ENCODE measurements around the gene TRPC1.

Gene TRPC1

DNA sequence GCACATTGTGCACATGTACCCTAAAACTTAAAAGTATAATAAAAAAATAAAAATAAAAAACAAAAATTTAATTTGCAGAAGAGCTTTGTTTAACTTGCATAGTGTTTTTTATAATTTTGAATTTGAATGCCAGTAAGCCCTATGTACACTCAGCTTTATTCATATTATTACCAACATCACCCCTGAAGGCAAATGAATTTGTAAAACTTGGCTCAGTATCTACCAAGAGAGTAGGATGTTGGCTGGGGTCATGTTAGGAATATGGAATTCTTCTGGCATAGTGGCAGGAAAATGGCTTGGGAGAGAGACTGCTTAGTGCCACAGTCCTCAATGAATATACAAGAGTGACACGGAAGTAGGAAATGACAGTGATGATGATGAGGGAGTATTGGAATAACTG is 30.7 kb downstream of the TRPC1 start:
- DNase-seq (ENCODE audit: low spot score) = no peak

DNA sequence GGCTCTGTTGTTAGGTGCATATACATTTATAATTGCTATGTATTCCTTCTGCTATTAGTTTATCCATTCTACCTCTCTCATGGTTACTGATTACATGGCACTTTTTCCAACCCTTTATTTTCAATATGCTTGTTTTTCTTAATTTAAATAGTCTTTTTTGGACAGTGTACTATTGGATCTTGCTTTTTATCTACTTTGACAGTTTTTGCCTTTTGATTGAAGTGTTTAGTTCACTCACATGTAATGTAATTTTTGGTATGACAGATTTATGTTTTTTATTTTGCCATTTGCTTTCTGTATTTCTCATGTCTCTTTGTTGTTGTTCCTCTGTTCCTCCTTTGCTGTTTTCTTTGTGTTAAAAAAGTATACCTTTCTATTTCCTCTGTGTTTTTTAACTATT is 44.5 kb downstream of the TRPC1 start:
- no peak for DNase-seq (ENCODE audit: low spot score)

DNA sequence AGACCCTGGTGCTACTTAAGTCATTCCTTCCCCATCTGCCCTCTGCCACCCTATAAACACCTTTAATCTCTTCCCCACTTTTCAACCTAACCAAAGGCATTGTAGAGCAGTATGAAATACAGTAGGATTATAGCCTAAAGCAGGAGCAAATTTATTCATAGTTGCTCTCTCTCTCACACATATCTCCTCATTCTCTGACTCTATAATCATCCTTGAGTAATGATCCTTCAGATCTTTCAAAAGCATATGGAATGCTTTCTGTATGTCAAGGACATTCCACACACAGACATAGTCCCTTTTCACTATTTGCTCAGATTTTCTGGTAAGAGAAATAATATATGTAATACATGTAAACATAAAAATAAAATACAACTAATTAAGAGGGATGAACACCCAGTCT is 54.1 kb downstream of the TRPC1 start:
- DNase-seq (ENCODE audit: low spot score) = no peak

DNA sequence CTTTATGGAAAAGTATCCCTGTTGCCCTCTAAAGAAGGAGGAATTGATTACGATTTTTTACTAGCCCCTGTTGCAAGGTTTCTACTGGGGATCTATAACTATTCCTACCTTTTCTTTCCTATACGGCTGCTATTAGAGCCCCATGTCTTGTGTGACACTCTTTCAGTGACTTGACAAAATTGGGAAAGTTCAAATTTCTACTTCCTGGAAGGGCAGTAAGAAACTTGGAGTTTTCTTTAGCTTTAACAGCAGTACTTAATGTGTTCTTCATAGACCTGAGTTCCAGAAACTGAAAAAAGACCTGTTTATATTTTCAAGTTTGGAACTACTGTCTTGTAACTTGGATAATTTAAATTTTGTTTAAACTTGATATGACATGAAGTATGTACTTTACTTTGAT is 54.7 kb downstream of the TRPC1 start:
- no peak for DNase-seq (ENCODE audit: low spot score)

DNA sequence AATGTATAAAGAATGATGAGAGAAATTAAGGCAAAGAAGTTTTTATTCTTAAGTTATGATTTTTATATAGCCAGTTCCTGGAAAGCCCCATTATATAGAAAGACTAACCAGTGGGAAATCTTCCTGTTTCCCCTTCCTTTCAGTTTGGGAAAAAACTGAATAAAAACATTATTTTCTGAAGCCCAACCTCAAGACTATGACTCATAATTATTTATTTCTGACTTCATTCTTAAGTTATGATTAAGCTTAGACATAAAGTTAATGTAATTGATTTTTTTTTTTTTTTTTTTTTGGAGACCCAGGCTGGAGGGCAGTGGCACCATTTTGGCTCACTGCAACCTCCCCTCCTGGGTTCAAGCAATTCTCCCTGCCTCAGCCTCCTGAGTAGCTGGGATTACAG is 55.8 kb downstream of the TRPC1 start:
- DNase-seq (ENCODE audit: low spot score) = no peak

DNA sequence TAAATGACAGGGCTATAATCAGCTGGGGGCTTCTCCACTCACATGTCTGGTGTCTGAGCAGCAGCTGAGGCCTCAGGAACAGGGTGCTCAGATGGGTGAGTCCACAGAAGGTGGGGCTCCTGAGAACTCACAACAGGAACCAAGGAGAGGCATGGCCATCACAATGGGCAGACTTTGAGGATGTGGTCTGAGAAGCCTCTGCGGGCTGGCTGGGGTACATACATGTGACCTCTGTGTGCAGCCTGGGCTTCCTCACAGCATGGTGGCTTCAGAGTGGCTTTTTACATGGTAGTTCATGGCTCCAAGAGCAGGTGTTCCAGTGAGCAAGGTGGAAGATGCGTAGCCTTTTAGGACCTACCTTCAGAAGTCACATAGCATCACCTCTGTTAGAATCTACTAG is 58.8 kb downstream of the TRPC1 start:
- no peak for DNase-seq (ENCODE audit: low spot score)

DNA sequence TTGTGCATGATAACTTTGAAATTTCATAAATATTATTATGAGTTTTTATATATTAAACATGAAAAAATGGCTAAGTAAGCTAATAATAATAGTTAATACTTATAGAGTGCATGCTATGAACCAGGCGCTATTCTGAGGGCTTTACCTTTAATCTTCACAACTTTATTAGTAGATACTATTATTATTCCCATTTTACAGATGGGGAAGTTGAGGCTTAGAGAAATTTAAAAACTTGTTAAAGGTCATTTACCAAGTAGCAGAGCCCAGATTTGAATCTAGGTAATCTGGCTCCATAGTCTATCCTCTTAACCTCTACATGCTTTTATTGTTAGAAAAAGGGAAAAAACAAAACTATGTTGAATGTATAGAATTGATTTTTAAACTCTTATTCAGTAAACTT is 60.4 kb downstream of the TRPC1 start:
- DNase-seq (ENCODE audit: low spot score) = no peak

DNA sequence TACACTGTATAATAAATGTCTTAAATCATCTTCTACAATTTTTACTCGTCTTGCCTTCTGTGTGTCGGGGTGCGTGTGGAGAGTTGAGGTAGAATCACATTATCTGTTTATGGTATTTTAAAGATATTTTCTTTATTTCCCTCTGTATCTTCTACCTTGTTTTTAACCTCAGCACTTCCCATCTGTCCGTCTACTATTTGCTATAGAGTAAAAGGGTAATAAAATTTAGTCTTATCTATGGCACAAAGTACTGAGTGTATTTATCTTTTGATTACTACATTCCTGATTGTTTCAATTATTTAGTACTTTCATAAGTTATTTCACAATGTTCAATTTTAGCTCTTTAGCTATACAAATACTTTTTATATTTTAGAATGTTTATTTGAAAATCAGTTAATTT is 62.2 kb downstream of the TRPC1 start:
- DNase-seq (ENCODE audit: low spot score) = no peak

DNA sequence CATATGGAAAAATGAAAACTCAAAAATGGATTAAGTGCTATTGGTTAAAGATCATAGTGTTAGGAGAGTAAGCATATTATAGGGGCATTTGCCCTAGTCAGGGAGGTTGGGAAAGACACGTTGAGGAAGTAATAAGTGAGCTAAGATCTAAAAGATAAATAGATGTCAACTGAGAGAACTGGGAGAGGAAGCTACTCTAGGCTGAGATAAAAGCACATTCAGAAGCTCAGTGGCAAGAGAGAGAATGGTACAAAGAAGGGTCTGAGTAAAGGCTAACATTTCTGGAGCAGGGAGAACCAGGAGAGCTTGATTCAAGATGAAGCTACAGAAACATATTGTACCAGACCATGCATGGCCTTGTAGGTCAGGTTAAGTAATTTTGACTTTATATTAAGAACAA is 63.9 kb downstream of the TRPC1 start:
- DNase-seq (ENCODE audit: low spot score) = no peak

DNA sequence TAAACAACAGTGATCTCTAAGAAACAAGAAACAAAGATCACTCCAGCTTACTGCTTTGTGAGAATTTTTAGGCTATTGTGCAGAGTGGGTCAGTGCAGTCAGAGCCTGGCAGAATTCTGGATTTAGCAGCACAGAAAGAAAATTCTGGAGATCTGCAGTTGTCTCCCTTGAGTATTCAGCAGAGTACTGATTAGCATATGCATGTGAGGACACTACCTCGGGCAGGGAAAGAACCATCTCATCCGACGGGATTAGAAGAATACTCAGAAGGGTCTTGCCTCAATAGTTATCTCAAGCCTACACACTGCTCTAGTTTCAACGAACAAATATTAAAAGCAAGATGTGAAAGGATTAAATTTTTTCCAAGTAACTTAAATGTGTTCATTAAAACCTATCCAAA is 70.7 kb downstream of the TRPC1 start:
- DNase-seq (ENCODE audit: low spot score) = no peak

DNA sequence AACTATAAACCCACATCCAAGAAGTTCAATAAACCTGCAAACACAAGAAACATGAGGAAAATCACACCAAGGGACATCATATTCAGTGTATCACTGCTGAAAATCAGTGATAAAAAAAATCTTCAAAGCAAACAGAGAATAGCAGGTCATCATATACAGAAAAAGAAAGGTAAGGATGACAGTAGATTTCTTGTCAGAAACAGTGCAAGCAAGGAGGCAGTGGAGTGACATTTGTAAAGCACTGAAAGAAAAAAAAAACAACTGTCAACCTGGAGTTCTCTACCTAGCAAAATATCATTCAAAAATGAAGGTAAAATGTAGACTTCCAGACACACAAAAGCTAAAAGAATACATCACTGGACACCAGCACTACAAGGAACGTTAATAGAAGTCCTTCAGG is 71.5 kb downstream of the TRPC1 start:
- no peak for DNase-seq (ENCODE audit: low spot score)

DNA sequence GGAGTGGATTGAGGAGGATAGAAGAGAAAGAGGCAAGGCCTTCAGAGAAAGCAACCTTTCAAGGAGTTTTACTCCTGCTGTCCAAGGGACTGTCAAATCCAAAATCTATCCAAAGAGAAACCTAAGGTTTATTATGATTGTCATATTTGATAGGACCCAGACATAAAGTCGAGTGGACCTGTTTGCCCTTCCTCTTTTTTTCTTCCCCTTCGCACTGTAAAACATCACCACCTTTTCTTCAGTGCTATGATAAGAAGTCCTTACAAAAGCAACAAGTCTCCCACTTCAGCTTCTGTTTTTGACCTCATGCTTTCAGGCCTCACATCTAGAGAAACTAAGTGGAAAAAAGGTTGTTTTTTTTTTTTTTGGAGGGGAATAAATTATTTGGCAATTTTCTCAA is 73.0 kb downstream of the TRPC1 start:
- DNase-seq (ENCODE audit: low spot score) = no peak

DNA sequence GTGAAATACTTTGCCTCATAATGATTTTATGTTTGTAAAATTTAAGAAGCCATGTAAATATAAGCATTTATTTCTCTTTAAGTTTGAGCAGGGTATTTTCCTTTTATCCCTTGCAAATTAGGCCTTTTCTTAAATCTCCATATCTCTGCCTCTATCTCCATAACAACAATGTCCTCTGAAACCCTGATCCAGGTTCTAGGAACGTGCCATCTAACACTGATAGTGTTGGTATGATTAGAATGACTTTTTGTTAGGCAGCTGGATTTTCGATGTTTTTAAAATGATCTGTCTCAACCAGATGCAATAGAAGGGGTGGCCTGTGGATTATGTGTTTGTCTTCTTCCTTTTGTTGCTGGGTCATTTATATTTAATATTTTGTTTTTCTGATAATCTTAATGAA is 77.9 kb downstream of the TRPC1 start:
- DNase-seq (ENCODE audit: low spot score) = no peak

DNA sequence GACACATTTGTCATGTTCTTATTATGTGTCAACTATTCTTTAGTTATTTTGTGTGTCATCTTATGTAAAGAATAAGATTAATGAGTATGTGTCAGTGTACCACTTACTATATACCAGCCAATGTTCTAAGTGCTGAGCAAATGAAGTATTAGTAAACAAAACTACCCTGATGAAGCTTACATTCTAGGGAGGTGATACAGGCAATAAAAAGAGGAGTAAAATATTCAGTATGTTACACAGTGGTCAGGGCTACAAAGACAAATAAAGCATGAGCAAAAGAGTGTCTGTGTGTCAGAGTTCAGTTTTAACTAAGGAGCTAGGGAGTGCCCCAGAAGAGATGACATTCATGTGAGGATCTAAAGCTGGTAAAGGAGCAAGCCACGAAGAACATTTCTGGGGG is 79.1 kb downstream of the TRPC1 start:
- no peak for DNase-seq (ENCODE audit: low spot score)

DNA sequence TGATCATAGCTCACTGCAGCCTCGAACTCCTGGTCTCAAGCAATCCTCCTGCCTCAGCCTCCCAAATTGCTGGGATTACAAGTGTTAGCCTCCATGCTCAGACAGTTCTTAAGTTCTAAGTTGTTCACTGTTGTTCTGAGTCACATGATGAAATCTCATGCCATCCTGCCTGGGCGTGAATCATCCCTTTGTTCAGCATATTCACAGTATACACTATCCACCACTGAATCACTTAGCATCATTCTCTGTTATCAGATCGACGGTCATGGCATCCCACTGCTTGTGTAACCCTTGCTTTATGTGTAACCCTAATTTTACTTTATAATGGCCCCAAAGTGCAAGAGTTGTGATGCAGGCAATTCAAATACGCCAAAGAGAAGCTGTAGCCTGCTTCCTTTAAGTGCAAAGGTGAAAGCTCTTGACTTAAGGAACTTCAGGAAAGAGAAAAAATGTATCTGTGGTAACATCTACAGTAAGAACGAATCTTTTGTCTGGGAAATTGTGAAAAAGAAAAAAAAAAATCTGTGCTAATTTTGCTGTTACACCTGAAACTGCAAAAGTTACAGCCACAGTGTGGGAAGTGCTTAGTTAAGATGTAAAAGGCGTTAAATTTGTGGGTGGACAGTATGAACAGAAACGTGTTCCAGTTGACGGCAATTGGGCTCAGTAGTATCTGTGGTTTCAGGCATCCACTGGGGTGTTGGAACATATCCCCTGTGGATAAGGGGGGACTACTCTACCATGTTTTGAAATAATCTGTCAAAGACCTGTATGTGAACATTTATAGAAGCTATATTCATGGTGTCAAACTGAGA is 84.5 kb downstream of the TRPC1 start:
- DNase-seq (ENCODE audit: low spot score) = no peak

DNA sequence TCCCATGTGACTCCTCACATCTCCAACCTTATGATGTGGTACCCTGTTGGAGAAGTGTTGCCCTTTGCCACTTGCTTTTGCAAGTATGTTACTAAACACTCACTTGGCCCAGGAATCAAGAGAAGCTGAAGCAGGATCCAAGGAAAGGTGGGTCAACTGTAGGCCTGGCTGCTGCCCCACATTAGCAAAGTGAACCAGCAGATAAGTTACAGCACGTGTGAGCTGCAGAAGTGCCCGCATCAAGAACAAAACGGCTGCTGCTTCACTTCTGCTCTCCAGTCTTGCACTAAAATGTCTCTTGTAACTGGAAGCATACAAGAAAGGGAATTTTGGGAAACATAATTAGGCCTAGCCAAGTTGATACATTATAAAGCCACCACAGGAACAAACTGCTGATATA is 85.4 kb downstream of the TRPC1 start:
- no peak for DNase-seq (ENCODE audit: low spot score)

DNA sequence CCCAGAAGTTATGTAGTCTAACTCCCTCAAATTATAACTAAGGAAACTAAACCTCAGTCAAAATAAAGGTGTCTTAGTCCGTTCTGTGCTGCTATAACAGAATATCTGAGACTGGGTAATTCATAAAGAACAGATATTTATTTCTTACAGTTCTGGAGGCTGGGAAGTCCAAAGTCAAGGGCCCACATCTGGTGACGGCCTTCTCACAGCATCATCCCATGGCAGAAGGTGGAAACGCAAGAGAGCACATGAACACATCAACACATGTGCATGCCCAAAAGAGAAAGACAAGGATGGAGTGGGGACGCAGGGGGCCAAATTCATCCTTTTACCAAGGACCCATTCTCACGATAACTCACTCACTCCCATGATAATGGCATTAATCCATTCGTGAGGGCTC is 92.0 kb downstream of the TRPC1 start:
- DNase-seq (ENCODE audit: low spot score) = no peak

DNA sequence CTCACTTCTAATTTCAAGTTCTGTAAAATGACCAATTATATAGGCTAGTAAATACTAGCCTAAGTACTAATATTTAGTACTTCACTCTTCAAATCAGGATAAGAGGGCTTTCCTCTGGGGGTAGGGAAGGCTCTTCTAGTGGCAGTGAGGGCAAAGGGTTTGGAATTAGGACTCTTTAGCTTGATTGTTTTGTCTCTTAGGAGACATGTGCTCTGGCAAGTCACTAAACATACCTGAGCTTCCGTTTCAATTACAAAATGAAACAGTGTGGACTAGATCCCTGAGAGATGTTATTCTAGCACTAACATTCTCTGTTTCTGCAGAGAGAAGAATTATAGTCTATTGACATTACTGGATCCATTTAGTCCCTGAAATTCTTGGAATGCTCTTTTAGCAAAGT is 93.5 kb downstream of the TRPC1 start:
- no peak for DNase-seq (ENCODE audit: low spot score)

DNA sequence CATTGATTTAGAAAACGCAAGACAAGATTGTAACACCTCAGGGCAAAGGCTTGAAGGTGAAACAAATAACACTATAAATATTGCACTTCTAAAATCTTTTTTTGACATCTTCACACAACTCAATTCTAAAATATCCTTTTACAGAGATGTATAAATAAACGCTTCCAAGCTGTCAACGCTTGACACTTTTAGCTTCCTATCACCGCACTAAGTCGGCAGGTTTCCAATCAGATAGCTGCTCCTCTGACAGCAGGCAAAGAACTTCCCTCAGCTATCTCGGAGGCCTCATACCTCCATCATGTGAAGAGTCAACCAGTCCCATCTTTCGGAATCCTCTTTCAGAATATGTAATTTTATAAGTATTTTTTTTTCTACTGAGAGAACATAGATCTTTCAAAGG is 94.1 kb downstream of the TRPC1 start:
- DNase-seq (ENCODE audit: low spot score) = no peak

DNA sequence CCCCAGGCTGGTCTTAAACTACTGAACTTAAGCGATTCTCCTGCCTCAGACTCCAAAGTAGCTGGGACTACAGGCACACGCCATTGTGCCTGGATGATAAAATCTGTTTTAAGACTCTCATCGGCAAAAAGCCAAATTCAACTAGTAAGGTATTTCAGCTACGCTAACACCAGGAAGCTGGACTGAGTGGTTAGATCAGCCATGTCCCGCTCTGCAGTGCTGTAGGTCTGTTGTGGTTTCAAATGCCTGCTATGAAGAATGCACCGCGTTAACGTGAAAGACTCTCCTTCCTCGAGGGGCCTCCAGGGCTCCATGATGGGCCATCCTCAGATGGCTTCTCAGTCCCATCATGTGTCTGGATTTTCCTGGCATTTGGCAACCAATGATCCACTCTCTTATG is 94.8 kb downstream of the TRPC1 start:
- no peak for DNase-seq (ENCODE audit: low spot score)

DNA sequence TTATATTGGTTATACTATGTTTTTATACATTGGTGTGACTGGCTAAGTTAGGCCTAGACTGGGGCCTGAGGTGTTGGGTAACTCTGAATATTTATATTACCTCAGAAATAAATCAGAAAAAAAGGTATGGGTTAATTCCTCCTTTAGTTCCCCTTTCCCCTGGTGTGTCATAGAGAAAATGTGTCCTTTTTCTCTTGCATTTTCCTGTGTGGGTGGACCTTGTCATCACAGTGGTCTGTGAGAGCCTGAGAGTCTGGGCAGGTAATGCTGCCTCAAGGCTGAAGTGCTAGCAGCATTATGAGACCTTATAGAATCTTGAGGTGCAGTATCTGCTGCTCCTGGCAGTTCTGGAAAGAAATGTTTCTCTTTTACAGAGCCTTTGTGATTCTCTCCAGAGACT is 95.3 kb downstream of the TRPC1 start:
- DNase-seq (ENCODE audit: low spot score) = no peak

DNA sequence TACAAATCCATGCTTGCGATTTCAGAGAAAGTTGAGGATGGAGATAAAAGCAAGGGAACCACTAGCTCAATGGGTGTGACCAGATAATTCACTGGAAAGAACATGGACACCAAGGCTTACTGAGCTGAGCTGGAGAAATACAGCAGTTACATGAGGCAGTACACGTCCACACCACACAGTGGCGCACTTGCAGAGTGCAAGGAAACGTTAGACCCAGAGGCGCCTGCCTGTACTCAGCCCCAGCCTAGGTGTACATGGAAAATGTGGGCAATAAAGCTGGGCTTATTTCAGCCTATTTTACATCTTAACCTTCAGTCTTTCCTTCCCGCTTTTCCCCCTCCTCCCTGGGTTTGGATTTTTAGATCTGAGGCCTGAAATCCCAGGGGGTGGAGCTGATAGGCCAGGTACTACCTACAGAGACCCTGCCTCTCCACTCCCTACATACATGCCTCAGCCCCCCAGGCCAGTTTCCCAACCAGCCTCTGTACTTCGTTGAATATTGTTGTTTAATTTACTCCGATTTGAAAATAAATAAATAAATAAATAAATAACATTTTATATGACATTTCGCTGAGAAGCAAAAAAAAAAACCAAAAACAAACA is 105.0 kb downstream of the TRPC1 start:
- DNase-seq (ENCODE audit: low spot score) = peak; percentile 80

DNA sequence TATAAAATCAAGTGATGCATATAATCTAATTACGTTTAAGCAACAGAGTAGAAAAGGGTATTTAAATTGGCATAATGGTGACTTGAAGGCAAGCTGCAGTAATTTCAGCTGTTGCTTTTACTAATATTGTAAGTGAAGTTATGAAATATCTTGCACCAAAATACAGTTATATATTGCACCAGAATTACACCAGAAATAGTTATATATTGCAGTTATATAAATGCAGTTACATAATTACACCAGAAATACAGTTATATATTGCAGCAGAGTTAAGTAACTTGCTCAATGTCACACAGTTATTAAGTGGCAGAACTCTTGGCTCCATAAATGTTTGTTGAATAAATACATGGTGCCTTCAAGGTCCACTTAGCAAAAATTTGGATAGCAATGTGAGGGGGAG is 113.7 kb downstream of the TRPC1 start:
- DNase-seq (ENCODE audit: low spot score) = no peak

DNA sequence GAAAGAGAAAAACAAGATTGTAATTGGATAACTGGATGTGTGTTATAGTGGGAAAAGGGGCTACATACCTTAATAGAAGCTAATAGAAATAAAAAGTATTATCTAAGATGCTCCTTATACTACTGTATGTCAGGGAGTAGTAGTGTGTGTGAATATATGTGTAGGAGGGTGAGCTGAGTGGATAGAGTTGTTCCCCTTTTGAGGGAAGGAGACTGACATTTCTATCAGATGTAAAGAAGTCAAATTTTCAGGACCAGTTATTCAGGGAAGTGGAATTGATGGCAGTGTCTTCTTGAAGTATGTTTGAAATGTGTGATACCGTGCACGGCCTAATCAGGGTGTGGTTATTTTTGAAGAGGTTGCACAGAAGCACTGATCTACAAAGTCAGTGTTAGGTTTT is 116.0 kb downstream of the TRPC1 start:
- DNase-seq (ENCODE audit: low spot score) = no peak
